GM23338 (cell line): Measurements from ENCODE around the gene MATN1. TPM values are rescaled to one million over a fixed set of nuclear protein-coding genes. Genes with fewer than 3 reads are reported as not detected.

ENCODE experiments used
- ATAC-seq: fragments of 200-7000 bp; cut with Tn5 transposase; 3 replicates; pipeline ENCODE4 v1.9.1; 2020
- DNase-seq: peaks from one replicate; pipeline ENCODE4 v3.0.0-alpha.2; 2015; ENCODE audit warnings: low spot score
- H2AFZ ChIP-seq: fragments of 200-600 bp; sonication (generic); 2 replicates; pipeline ENCODE4 v1.8.0; 2016; ENCODE audit warnings: antibody characterized with exemption, mild to moderate bottlenecking, moderate library complexity
- H3F3A ChIP-seq: fragments of 200-600 bp; sonication (generic); replicated peaks from 2 replicates; pipeline ENCODE4 v1.8.0; 2017; ENCODE audit warnings: antibody characterized with exemption, mixed run types, low read depth
- H3K27ac ChIP-seq: fragments of 200-600 bp; sonication (generic); 2 replicates; pipeline ENCODE4 v1.6.1; 2016; ENCODE audit warnings: low read depth
- H3K27me3 ChIP-seq: fragments of 200-600 bp; sonication (generic); 2 replicates; pipeline ENCODE4 v1.8.0; 2016; ENCODE audit warnings: mild to moderate bottlenecking, mixed run types, moderate library complexity; ENCODE audit not compliant: insufficient read depth
- H3K36me3 ChIP-seq: fragments of 200-600 bp; sonication (generic); 2 replicates; pipeline ENCODE4 v1.8.0; 2016; ENCODE audit warnings: mild to moderate bottlenecking; ENCODE audit not compliant: insufficient read depth
- H3K4me1 ChIP-seq: fragments of 200-600 bp; sonication (generic); 2 replicates; pipeline ENCODE4 v1.8.0; 2016; ENCODE audit warnings: mild to moderate bottlenecking, moderate library complexity; ENCODE audit not compliant: insufficient read depth
- H3K4me2 ChIP-seq: fragments of 200-600 bp; sonication (generic); 2 replicates; pipeline ENCODE4 v1.7.1; 2017; ENCODE audit warnings: mixed run types
- H3K4me3 ChIP-seq: fragments of 200-600 bp; sonication (generic); 2 replicates; pipeline ENCODE4 v1.6.1; 2016; ENCODE audit warnings: mixed run types
- H3K79me2 ChIP-seq: fragments of 200-600 bp; sonication (generic); replicated peaks from 2 replicates; pipeline ENCODE4 v1.8.0; 2017; ENCODE audit warnings: mild to moderate bottlenecking; ENCODE audit not compliant: insufficient read depth
- H3K9me2 ChIP-seq: fragments of 200-600 bp; sonication (generic); 2 replicates; pipeline ENCODE4 v1.8.0; 2017; ENCODE audit not compliant: insufficient read depth
- H4K20me1 ChIP-seq: fragments of 200-600 bp; sonication (generic); replicated peaks from 2 replicates; pipeline ENCODE4 v1.8.0; 2017; ENCODE audit warnings: mild to moderate bottlenecking; ENCODE audit not compliant: insufficient read depth
- H3K27ac Mint-ChIP-seq: 2 replicates; pipeline ENCODE4 v1.8.0; 2020; ENCODE audit warnings: inconsistent platforms, mild to moderate bottlenecking, moderate library complexity, mixed read lengths
- H3K27me3 Mint-ChIP-seq: 3 replicates; pipeline ENCODE4 v1.8.0; 2022; ENCODE audit warnings: low read depth, mild to moderate bottlenecking, moderate library complexity, mixed read lengths, inconsistent platforms; ENCODE audit not compliant: insufficient read depth, poor library complexity
- H3K36me3 Mint-ChIP-seq: 3 replicates; pipeline ENCODE4 v1.8.0; 2021; ENCODE audit warnings: low read depth, mild to moderate bottlenecking, inconsistent platforms, moderate library complexity, mixed read lengths
- H3K4me1 Mint-ChIP-seq: 3 replicates; pipeline ENCODE4 v1.8.0; 2020; ENCODE audit warnings: mild to moderate bottlenecking, inconsistent platforms, mixed read lengths
- H3K4me3 Mint-ChIP-seq: 3 replicates; pipeline ENCODE4 v1.8.0; 2021; ENCODE audit warnings: moderate library complexity, mild to moderate bottlenecking, inconsistent platforms, mixed read lengths
- H3K9me3 Mint-ChIP-seq: 3 replicates; pipeline ENCODE4 v1.8.0; 2020; ENCODE audit warnings: moderate library complexity, mild to moderate bottlenecking, inconsistent platforms, mixed read lengths
- CREB1 ChIP-seq: fragments of 250-450 bp; sonication (Bioruptor Pico); IDR thresholded peaks from 2 replicates; pipeline ENCODE4 v1.5.0; 2020; ENCODE audit warnings: low read depth, mild to moderate bottlenecking, moderate library complexity
- CTCF ChIP-seq, 2 experiments: fragments of 200-600 bp in 1 of 2; sonication (generic) in 1 of 2; conservative IDR thresholded peaks; 2 replicates each; pipeline versions ENCODE4 v1.5.1 to v1.6.1; 2016 to 2017; ENCODE audit warnings: antibody characterized with exemption in 2 of 2, low read depth in 2 of 2, mild to moderate bottlenecking in 2 of 2, moderate library complexity in 1 of 2
- POLR2AphosphoS5 ChIP-seq: IDR thresholded peaks from 2 replicates; pipeline ENCODE4 v1.6.1; 2016; ENCODE audit warnings: antibody characterized with exemption, low read depth
- STAT1 ChIP-seq: IDR thresholded peaks from one replicate; pipeline ENCODE4 v1.6.1; 2016; ENCODE audit warnings: antibody characterized with exemption; ENCODE audit not compliant: unreplicated experiment
- ZNF331 ChIP-seq: fragments of 250-450 bp; sonication (Bioruptor Pico); IDR thresholded peaks from 2 replicates; pipeline ENCODE4 v1.5.0; 2020; ENCODE audit warnings: low read depth, mild to moderate bottlenecking, moderate library complexity
- ZNF462 ChIP-seq: fragments of 250-450 bp; sonication (Bioruptor Pico); IDR thresholded peaks from 2 replicates; pipeline ENCODE4 v1.5.0; 2020; ENCODE audit warnings: mild to moderate bottlenecking, moderate library complexity
- polyA plus RNA-seq: library from polyadenylated mRNA; unstranded; fragments of >200 nt; fragmentation: Nextera tagmentation; extraction: Ambion mirVana; gene quantifications from 2 replicates; pipeline ENCODE4 v1.2.1, GENCODE V29; 2016
- total RNA-seq: library from RNA; depleted of rRNA; stranded (reverse); fragments of >200 nt; shearing (Covaris generic); gene quantifications from 2 replicates; pipeline ENCODE4 v1.2.3, GENCODE V29; 2014

MATN1 gene
- total and polyA plus RNA-seq, 2 experiments from 2014 or later = 0.08 to 0.31 TPM

- no peaks in the 10 kb centered on the region for H3K79me2 ChIP-seq
- H4K20me1 ChIP-seq = no peaks in the 10 kb centered on the region
- H3K36me3 ChIP-seq = no peaks in the 10 kb centered on the region
- H3F3A ChIP-seq = no peaks in the 10 kb centered on the region
- H3K4me2 ChIP-seq = no peak overlapping the region
- no peaks in the 10 kb centered on the region; the same call in 1 of the 2 replicates for H3K4me1 ChIP-seq
- TF ChIP-seq ZNF331 (no peak), STAT1 (no peak), CREB1 (no peak), POLR2AphosphoS5 (no peak), CTCF (conservative IDR thresholded peaks at IDR 0.05; ENCODE audit: low read depth in 2 of 2) (no peak)
- H3K27me3 ChIP-seq = no peaks in the 10 kb centered on the region
- no peaks in the 10 kb centered on the region for H3K36me3 Mint-ChIP-seq
- DNase-seq (no peak), ATAC-seq (peak; percentile 52)
- no peaks in the 10 kb centered on the region; the same call in 2 of the 3 replicates for H3K9me3 Mint-ChIP-seq
- no peak overlapping the region for H3K4me3 Mint-ChIP-seq
- H2AFZ ChIP-seq = peak overlapping the region; percentile 47; the same call in 1 of the 2 replicates
- no peak overlapping the region for H3K27ac Mint-ChIP-seq
- H3K27me3 Mint-ChIP-seq = peaks cover 5% of the 10 kb centered on the region
- H3K27ac ChIP-seq = no peak overlapping the region
- peaks cover 26% of the 10 kb centered on the region for H3K4me1 Mint-ChIP-seq
- no peak overlapping the region for H3K4me3 ChIP-seq
- H3K9me2 ChIP-seq = no peaks in the 10 kb centered on the region
Measured at GRCh38 chr1:30663596-30664091, 59.7 kb downstream of the MATN1 start.

GRCh38 chr1:30662291-30662840, 61.0 kb downstream of the MATN1 start:
- H3K4me3 Mint-ChIP-seq = no peak overlapping the region
- peak; percentile 45 for ATAC-seq
- H3K4me2 ChIP-seq = no peak overlapping the region

More at GRCh38 chr1:30662291-30662840, 61.0 kb downstream of the MATN1 start:
- Histone ChIP-seq H4K20me1 (no peaks in the 10 kb centered on the region), H3K4me3 (no peak overlapping the region), H3K4me1 (no peaks in the 10 kb centered on the region; the same call in 1 of the 2 replicates), H3K79me2 (no peaks in the 10 kb centered on the region), H3K27me3 (no peaks in the 10 kb centered on the region), H3F3A (no peaks in the 10 kb centered on the region), H2AFZ (peak overlapping the region; percentile 38), H3K27ac (no peak overlapping the region), H3K9me2 (no peaks in the 10 kb centered on the region), H3K36me3 (no peaks in the 10 kb centered on the region)
- peak; percentile 35 for DNase-seq
- TF ChIP-seq ZNF462 (CRISPR knock-in tag) (peak; percentile 38; the same call in 1 of the 2 replicates), ZNF331 (no peak)
- no peaks in the 10 kb centered on the region for H3K36me3 Mint-ChIP-seq
- H3K27me3 Mint-ChIP-seq = peaks cover 5% of the 10 kb centered on the region
- H3K27ac Mint-ChIP-seq = no peak overlapping the region
- no peaks in the 10 kb centered on the region; the same call in 2 of the 3 replicates for H3K9me3 Mint-ChIP-seq
- H3K4me1 Mint-ChIP-seq = peaks cover 21% of the 10 kb centered on the region
